PC-9 (cell line): Measurements from ENCODE around the gene SERPIND1. TPM values are rescaled to one million over a fixed set of nuclear protein-coding genes. Genes with fewer than 3 reads are reported as not detected.

ENCODE experiments used
- BruUV-seq: library from RNA; stranded (reverse); fragments of 400-500 nt; replicated peaks from 2 replicates; lab custom pipeline; 2021; lab: Mats Ljungman, UMichigan
- CTCF ChIA-PET: fragments of 300-600 bp; sonication (Branson Sonifier 250); formaldehyde crosslinking; loops from one replicate; lab custom pipeline; 2022; ENCODE audit warnings: antibody characterized with exemption; lab: Charles Lee
- POLR2A ChIA-PET: fragments of 300-600 bp; sonication (Branson Sonifier 250); formaldehyde crosslinking; loops from one replicate; lab custom pipeline; 2022; ENCODE audit warnings: antibody characterized with exemption; ENCODE audit not compliant: unreplicated experiment; lab: Charles Lee
- DNase-seq, 2 experiments: peaks; one replicate each; pipeline versions ENCODE4 v3.0.0 to v3.0.0-alpha.2; 2015 to 2022; ENCODE audit warnings: mixed read lengths in 1 of 2
- H2AFZ ChIP-seq: fragments of 200-600 bp; sonication (generic); 2 replicates; pipeline ENCODE4 v1.8.1; 2017; ENCODE audit warnings: antibody characterized with exemption
- H3F3A ChIP-seq: fragments of 200-600 bp; sonication (generic); 2 replicates; pipeline ENCODE4 v1.8.1; 2017; ENCODE audit warnings: antibody characterized with exemption, mild to moderate bottlenecking, low read depth; ENCODE audit not compliant: insufficient read depth
- H3K27ac ChIP-seq: fragments of 200-600 bp; sonication (generic); 2 replicates; pipeline ENCODE4 v1.6.1; 2016; ENCODE audit warnings: mixed run types
- H3K27me3 ChIP-seq: fragments of 200-600 bp; sonication (generic); 2 replicates; pipeline ENCODE4 v1.6.1; 2016; ENCODE audit warnings: low read depth, mixed run types; ENCODE audit not compliant: insufficient read depth
- H3K36me3 ChIP-seq: fragments of 200-600 bp; sonication (generic); 2 replicates; pipeline ENCODE4 v1.6.1; 2016; ENCODE audit warnings: low read depth, mixed run types
- H3K4me1 ChIP-seq: fragments of 200-600 bp; sonication (generic); replicated peaks from 2 replicates; pipeline ENCODE4 v1.6.1; 2016; ENCODE audit warnings: mixed run types; ENCODE audit not compliant: insufficient read depth
- H3K4me2 ChIP-seq: fragments of 200-600 bp; sonication (generic); 2 replicates; pipeline ENCODE4 v1.6.1; 2017; ENCODE audit warnings: mixed run types
- H3K4me3 ChIP-seq: fragments of 200-600 bp; sonication (generic); 2 replicates; pipeline ENCODE4 v1.6.1; 2016; ENCODE audit warnings: mixed run types
- H3K79me2 ChIP-seq: fragments of 200-600 bp; sonication (generic); 2 replicates; pipeline ENCODE4 v1.6.1; 2017; ENCODE audit warnings: low read depth, mixed run types
- H3K9me2 ChIP-seq: fragments of 200-600 bp; sonication (generic); 2 replicates; pipeline ENCODE4 v1.8.1; 2017; ENCODE audit warnings: mild to moderate bottlenecking; ENCODE audit not compliant: insufficient read depth
- H3K9me3 ChIP-seq: fragments of 200-600 bp; sonication (generic); 2 replicates; pipeline ENCODE4 v1.8.1; 2016; ENCODE audit warnings: low read depth; ENCODE audit not compliant: insufficient read depth
- H4K20me1 ChIP-seq: fragments of 200-600 bp; sonication (generic); 2 replicates; pipeline ENCODE4 v1.8.1; 2017; ENCODE audit not compliant: insufficient read depth
- EZH2 ChIP-seq: fragments of 200-600 bp; sonication (generic); IDR thresholded peaks from 2 replicates; pipeline ENCODE4 v1.8.0; 2017; ENCODE audit warnings: antibody characterized with exemption, low read depth
- intact Hi-C: fragments of 100-400 bp; cut with micrococcal nuclease; formaldehyde crosslinking; loops from one replicate; pipeline ENCODE4 v1.10.0; 2022; ENCODE audit not compliant: unreplicated experiment
- total RNA-seq: library from RNA; stranded (reverse); gene quantifications from 2 replicates; pipeline ENCODE4 v1.2.3, GENCODE V29; 2021
- TF ChIP-seq, protein P1 (sequence below): fragments of 200-600 bp; sonication (generic); conservative IDR thresholded peaks from 2 replicates; pipeline ENCODE4 v1.6.1; 2017; ENCODE audit warnings: mixed run types, antibody characterized with exemption, mild to moderate bottlenecking, moderate library complexity

Gene SERPIND1
- total RNA-seq, 1 experiment from 2014 or later, result not detected

DNA sequence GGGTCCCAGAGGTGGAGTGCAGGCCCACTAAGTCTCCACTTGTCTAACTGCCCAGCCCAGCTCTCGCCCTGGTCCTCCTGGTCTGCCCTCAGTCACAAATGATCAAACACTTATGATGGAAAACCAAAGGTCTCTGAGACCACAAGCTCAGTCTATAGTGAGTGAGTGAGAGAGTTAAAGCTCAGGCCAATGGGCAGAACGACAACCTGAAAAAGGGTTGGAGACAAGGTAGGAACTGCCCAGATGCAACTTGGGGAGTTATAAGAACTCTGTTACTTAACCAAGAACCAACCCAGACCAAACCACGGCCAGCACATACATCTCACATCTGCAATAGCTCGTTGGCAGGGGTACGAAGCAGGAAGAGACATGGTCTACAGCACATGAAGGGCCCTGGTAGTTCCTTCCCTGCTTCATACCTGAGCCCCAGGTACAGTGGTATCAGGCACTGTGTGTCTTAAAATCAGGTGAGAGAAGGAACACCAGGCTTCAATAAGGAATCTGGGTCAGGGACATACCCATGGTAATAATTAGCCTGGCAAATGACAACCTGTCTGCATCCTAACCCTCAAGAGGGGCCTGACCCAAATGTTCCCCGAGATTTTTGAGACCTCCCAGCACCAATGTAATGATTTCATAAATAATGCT is 35.7 kb downstream of the SERPIND1 start:
- Histone ChIP-seq H3K36me3 (no peaks in the 10 kb centered on the region), H3K4me3 (no peak overlapping the region), H2AFZ (no peak overlapping the region), H3K9me2 (no peaks in the 10 kb centered on the region), H3K27ac (no peak overlapping the region), H3K9me3 (no peaks in the 10 kb centered on the region), H3K4me1 (peaks cover 19% of the 10 kb centered on the region), H3K4me2 (no peak overlapping the region), H3K27me3 (no peaks in the 10 kb centered on the region), H3F3A (peaks cover 11% of the 10 kb centered on the region; the same call in 1 of the 2 replicates), H4K20me1 (no peaks in the 10 kb centered on the region), H3K79me2 (no peaks in the 10 kb centered on the region)
- no peak for TF ChIP-seq EZH2
- TF ChIP-seq, protein P1, sequence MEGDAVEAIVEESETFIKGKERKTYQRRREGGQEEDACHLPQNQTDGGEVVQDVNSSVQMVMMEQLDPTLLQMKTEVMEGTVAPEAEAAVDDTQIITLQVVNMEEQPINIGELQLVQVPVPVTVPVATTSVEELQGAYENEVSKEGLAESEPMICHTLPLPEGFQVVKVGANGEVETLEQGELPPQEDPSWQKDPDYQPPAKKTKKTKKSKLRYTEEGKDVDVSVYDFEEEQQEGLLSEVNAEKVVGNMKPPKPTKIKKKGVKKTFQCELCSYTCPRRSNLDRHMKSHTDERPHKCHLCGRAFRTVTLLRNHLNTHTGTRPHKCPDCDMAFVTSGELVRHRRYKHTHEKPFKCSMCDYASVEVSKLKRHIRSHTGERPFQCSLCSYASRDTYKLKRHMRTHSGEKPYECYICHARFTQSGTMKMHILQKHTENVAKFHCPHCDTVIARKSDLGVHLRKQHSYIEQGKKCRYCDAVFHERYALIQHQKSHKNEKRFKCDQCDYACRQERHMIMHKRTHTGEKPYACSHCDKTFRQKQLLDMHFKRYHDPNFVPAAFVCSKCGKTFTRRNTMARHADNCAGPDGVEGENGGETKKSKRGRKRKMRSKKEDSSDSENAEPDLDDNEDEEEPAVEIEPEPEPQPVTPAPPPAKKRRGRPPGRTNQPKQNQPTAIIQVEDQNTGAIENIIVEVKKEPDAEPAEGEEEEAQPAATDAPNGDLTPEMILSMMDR, result no peak
- POLR2A ChIA-PET, result no interaction called here
- no TSS peak for BruUV-seq
- intact Hi-C loops, result no loop called here
- no peak for DNase-seq
- CTCF ChIA-PET, result no interaction called here

DNA sequence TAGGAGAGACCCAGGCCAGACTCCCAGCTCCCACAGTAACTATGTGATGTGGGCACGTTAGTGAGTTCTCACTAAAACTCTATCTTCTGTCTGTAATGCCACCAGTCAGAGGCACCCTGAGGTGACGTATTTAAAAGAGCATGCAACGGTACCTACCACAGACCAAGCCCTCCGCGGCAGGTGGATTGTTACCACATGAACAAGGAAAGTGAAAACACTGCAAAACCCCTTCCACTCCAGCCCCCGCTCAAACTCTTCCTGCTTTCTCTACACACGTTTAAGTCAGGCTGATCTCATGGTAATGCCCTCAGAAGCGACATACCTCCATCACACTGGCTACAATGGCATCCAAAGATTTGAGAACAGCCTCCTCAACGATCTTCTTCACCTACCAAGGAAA is 36.7 kb downstream of the SERPIND1 start:
- no peaks in the 10 kb centered on the region for H3K36me3 ChIP-seq
- ChIA-PET POLR2A (no interaction called here), CTCF (interaction anchor here (0.6 kb wide), 1 partner anchor 17 kb away, joined by 3 read pairs; no protein-coding TSS in a partner anchor)
- H4K20me1 ChIP-seq, result no peaks in the 10 kb centered on the region
- no peaks in the 10 kb centered on the region for H3K27me3 ChIP-seq
- no peak for DNase-seq
- no peaks in the 10 kb centered on the region for H3K9me3 ChIP-seq
- H3K79me2 ChIP-seq, result no peaks in the 10 kb centered on the region
- H3F3A ChIP-seq, result peaks cover 11% of the 10 kb centered on the region; the same call in 1 of the 2 replicates
- no TSS peak for BruUV-seq
- intact Hi-C loops, result no loop called here
- H3K4me2 ChIP-seq, result no peak overlapping the region
- TF ChIP-seq, protein P1, result no peak
- no peak for TF ChIP-seq EZH2
- peaks cover 19% of the 10 kb centered on the region for H3K4me1 ChIP-seq
- no peaks in the 10 kb centered on the region for H3K9me2 ChIP-seq
- no peak overlapping the region for H2AFZ ChIP-seq
- no peak overlapping the region for H3K27ac ChIP-seq
- H3K4me3 ChIP-seq, result no peak overlapping the region

DNA sequence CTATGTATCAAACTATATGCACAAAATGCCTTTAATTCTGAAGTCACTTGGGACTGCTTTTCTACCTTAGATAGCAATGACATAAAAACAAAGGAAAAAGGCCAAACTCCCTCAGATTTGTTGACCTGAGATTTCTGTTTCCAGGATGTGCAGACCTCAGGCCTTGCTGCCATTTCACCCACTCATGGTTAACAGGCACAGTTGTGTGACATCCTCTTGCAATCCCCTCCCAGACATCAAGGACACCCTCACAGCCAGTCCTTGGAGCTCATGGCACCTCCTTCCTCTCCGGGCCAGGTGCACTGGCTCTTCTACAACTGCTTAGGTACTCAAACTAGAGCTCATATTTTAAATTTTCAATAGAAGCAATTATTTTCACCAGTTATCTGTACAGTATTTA is 37.3 kb downstream of the SERPIND1 start:
- Histone ChIP-seq H2AFZ (no peak overlapping the region), H4K20me1 (no peaks in the 10 kb centered on the region), H3F3A (peaks cover 7% of the 10 kb centered on the region; the same call in 1 of the 2 replicates), H3K36me3 (no peaks in the 10 kb centered on the region), H3K9me2 (no peaks in the 10 kb centered on the region), H3K9me3 (no peaks in the 10 kb centered on the region), H3K4me2 (no peak overlapping the region), H3K27me3 (no peaks in the 10 kb centered on the region), H3K4me3 (no peak overlapping the region), H3K4me1 (peaks cover 14% of the 10 kb centered on the region), H3K79me2 (no peaks in the 10 kb centered on the region), H3K27ac (no peak overlapping the region)
- ChIA-PET CTCF (no interaction called here), POLR2A (no interaction called here)
- no peak for TF ChIP-seq EZH2
- TF ChIP-seq, protein P1, result no peak
- no TSS peak for BruUV-seq
- intact Hi-C loops, result no loop called here
- no peak for DNase-seq
